ENCODE measurements around the gene PRUNE2. TPM values are rescaled to one million over a fixed set of nuclear protein-coding genes. Genes with fewer than 3 reads are reported as not detected.

PRUNE2 gene
- total and polyA plus RNA-seq, 2 of the 13 experiments (the other 11 are each of a cell fraction or from before 2014, with no cell fraction given): 0.02 TPM; not detected in 1

- TF ChIP-seq HMGXB3 (CRISPR knock-in tag; IDR thresholded peaks at IDR 0.05; ENCODE audit: borderline replicate concordance) (no peak), ZNF530 (CRISPR knock-in tag; IDR thresholded peaks at IDR 0.05; ENCODE audit: low read depth) (no peak)
These were observed 188.3 kb downstream of the PRUNE2 start (continued) for GRCh38 chr9:76717613-76718012.

- in situ Hi-C loops (cut with HindIII; ENCODE audit: extremely low pct_ligation_motif_present, low pct_unique_long_range_greater_than_20kb) (no loop called here), intact Hi-C loops (cut with micrococcal nuclease; ENCODE audit: unreplicated experiment) (no loop called here)
- no peaks in the 10 kb centered on the region for H4K20me1 ChIP-seq (ENCODE audit: insufficient read depth, low read length)
- CTCF ChIA-PET (ENCODE audit: low intra/inter-chr PET ratio, low total read pairs): no interaction called here
- POLR2A ChIA-PET: no interaction called here
- no peaks in the 10 kb centered on the region for H3K4me1 ChIP-seq (ENCODE audit: insufficient read depth, low read length)
- no peaks in the 10 kb centered on the region for H3K36me3 ChIP-seq (replicated peaks in 1 of 2; ENCODE audit: control insufficient read depth in 1 of 2, insufficient read depth in 2 of 2, low read length in 2 of 2)
- no peak overlapping the region for H2AFZ ChIP-seq (ENCODE audit: low read length)
- no peak overlapping the region for H3K4me2 ChIP-seq (ENCODE audit: low read depth, low read length)
- FAIRE-seq: no peak
- no peaks in the 10 kb centered on the region for H3K9me3 ChIP-seq (ENCODE audit: low read length)
- 0 out of 5 replicates have a peak, but pooled peaks cover 0 to 7% of the 10 kb centered on the region in 2 experiments for H3K27me3 ChIP-seq (ENCODE audit: control insufficient read depth in 1 of 2, insufficient read depth in 2 of 2, low read length in 2 of 2)
- no peak overlapping the region for H3K27ac ChIP-seq (ENCODE audit: extremely low read length, insufficient read depth, low read length)
- ATAC-seq: no peak
- H3K9ac ChIP-seq (ENCODE audit: insufficient read depth, low read depth, low read length): no peak overlapping the region
- H3K4me3 ChIP-seq (replicated peaks in 1 of 3; ENCODE audit: insufficient read depth in 1 of 3, low read depth in 2 of 3, low read length in 3 of 3): no peak overlapping the region
- WGBS (ENCODE audit: low lambda C conversion rate): 8% methylated on average over 5 of the region's 5 CpGs
- H3K79me2 ChIP-seq (ENCODE audit: insufficient read depth, low read length): no peaks in the 10 kb centered on the region
- no peak for DNase-seq (ENCODE audit: low spot score)
- BruUV-seq (replicated peaks): no TSS peak
- no peak for TF ChIP-seq SRY (CRISPR knock-in tag; IDR thresholded peaks at IDR 0.05)
- no peak for TF ChIP-seq GTF3A (CRISPR knock-in tag; conservative IDR thresholded peaks at IDR 0.05)
- no peak for TF ChIP-seq NFRKB (IDR thresholded peaks at IDR 0.05)
- TF ChIP-seq HIC2 (CRISPR knock-in tag; IDR thresholded peaks at IDR 0.05; ENCODE audit: low read depth): no peak
- no peak for TF ChIP-seq KLF13 (CRISPR knock-in tag; IDR thresholded peaks at IDR 0.05)
- TF ChIP-seq ZNF354B (CRISPR knock-in tag; IDR thresholded peaks at IDR 0.05): no peak
- TF ChIP-seq ZNF597 (CRISPR knock-in tag; IDR thresholded peaks at IDR 0.05): no peak
- no peak for TF ChIP-seq BATF2 (CRISPR knock-in tag; IDR thresholded peaks at IDR 0.05)
- no peak for TF ChIP-seq MXI1 (IDR thresholded peaks at IDR 0.05; ENCODE audit: borderline replicate concordance, low read depth, low read length)
- no peak for TF ChIP-seq ZBTB42 (CRISPR knock-in tag; IDR thresholded peaks at IDR 0.05)
- no peak for TF ChIP-seq ZSCAN21 (CRISPR knock-in tag; IDR thresholded peaks at IDR 0.05; ENCODE audit: borderline replicate concordance)
- TF ChIP-seq PHF20 (CRISPR knock-in tag; IDR thresholded peaks at IDR 0.05): no peak
- TF ChIP-seq RXRB (CRISPR knock-in tag; IDR thresholded peaks at IDR 0.05; ENCODE audit: borderline replicate concordance): no peak
- TF ChIP-seq ZNF205 (CRISPR knock-in tag; IDR thresholded peaks at IDR 0.05): no peak
These were observed 188.7 kb downstream of the PRUNE2 start for GRCh38 chr9:76717176-76717575.

Data from HepG2 (cell line).